ENCODE measurements around the gene KCNH8.
"Not testable (repeated sequence)": the region's sequence is repeated elsewhere in the genome, so short reads cannot be mapped to it uniquely, and the experiment has no call there.

Gene KCNH8

DNA sequence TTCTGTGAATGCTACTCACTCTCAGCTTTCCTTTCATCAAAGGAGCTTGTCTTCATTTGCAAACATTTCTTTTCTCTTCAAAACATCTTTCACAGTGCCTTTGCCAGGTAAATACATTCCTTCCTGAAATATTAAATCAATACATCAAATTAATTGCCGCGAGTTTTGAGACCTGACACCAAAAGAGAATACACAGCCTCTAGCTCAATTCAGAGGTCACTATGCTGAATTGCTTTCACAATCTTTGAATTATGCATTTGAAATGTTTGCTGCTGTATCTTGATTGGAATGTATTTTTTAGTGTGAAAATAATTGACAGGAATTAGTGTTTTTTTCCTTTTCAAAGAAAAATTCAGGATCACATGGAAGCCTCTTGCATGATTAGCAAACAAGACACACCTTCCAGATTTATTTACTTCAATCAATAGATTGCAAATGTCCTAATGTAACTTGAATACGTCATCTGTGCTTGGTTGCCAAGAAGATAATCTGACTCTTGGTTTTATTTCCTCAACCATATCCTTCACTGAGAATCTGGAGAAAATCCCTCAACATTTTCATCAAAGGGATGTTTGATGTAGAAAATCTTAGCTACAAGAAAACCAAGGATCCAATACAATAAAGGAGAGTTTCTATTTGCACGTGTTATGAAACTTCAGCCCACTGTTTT is 83.6 kb downstream of the KCNH8 start:
- no peak for DNase-seq
- in situ Hi-C loops (cut with HindIII; ENCODE audit: low pct_ligation_motif_present, low pct_unique_long_range_greater_than_20kb, low sequenced_read_pairs) = no loop called here

DNA sequence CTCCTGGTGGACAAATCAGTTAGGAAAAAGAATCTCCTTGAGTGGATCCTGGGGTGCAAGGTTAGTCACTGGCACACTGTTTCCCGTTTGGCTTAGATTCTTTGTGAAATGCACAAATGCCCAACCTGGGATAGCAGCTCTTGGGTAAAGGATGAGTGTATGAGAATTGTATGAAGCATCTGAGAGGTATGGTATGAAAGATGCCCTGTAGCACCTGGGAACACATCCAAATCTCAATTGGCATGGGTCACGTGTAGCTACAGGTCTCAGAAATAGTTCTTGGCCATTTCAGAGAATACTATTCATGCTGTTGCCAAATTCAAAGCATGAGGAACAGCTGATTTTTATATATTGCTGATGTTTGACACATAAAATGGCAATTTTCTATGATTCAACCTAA is 84.3 kb downstream of the KCNH8 start:
- DNase-seq = no peak
- in situ Hi-C loops (cut with HindIII; ENCODE audit: low pct_ligation_motif_present, low pct_unique_long_range_greater_than_20kb, low sequenced_read_pairs) = no loop called here

DNA sequence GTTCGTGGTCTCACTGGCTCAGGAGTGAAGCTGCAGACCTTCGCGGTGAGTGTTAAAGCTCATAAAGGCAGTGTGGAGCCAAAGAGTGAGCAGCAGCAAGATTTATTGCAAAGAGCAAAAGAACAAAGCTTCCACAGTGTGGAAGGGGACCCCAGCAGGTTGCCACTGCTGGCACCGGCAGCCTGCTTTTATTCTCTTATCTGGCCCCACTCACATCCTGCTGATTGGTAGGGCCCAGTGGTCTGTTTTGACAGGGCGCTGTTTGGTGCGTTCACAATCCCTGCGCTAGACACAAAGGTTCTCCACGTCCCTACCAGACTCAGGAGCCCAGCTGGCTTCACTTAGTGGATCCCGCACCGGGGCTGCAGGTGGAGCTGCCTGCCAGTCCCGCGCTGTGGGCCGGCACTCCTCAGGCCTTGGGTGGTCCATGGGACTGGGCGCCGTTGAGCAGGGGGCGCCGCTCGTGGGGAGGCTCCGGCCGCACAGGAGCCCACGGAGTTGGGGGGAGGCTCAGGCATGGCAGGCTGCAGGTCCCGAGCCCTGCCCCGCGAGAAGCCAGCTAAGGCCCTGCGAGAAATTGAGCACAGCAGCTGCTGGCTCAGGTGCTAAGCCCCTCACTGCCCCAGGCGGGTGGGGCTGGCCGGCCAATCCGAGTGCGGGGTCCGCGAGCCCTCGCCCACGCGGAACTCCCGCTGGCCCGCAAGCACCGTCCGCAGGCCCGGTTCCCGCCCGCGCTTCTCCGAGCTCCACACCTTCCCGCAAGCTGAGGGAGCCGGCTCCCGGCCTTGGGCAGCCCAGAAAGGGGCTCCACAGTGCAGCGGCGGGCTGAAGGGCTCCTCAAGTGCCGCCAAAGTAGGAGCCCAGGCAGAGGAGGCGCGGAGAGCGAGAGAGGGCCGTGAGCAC is 85.8 kb downstream of the KCNH8 start:
- DNase-seq; in situ Hi-C loops (cut with HindIII; ENCODE audit: low pct_ligation_motif_present, low pct_unique_long_range_greater_than_20kb, low sequenced_read_pairs): not testable (repeated sequence)

DNA sequence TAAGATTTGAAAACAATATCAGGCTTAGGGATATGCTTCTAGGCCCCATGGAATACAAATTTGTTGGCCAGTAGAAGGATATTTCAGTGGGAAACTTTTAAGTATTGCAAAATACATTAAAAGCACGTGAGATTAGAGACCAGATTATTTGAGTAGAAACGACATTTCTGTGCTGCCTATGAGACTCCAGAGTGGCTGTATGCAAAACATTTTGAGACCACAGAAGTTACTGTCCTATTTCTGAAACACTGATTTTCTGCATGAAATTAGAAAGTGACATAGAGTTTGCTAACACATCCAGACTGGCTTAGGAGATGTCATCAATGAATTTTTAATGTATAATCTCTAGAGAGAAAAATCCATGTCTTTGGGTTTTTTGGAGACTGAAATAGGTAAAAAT is 99.8 kb downstream of the KCNH8 start:
- no peak for DNase-seq
- in situ Hi-C loops (cut with HindIII; ENCODE audit: low pct_ligation_motif_present, low pct_unique_long_range_greater_than_20kb, low sequenced_read_pairs) = no loop called here

DNA sequence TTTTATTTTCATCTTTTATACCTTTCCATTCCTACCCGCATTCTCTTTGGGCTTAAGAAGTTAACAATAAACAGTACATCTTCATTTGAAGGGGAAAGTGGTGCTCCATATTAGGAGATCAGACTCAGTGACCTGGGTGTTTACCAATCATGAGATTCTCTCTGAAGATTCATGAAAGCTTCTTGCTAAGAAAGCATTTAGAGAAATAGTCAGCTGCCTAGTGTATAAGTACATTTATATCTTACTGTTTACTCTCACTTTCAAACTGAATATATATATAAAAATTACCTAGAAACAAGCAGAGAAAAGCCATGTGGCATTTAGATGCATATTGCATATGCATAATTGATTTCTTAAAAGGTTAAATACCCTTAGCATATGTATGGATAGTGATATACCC is 100.5 kb downstream of the KCNH8 start:
- in situ Hi-C loops (cut with HindIII; ENCODE audit: low pct_ligation_motif_present, low pct_unique_long_range_greater_than_20kb, low sequenced_read_pairs) = no loop called here
- DNase-seq = no peak

DNA sequence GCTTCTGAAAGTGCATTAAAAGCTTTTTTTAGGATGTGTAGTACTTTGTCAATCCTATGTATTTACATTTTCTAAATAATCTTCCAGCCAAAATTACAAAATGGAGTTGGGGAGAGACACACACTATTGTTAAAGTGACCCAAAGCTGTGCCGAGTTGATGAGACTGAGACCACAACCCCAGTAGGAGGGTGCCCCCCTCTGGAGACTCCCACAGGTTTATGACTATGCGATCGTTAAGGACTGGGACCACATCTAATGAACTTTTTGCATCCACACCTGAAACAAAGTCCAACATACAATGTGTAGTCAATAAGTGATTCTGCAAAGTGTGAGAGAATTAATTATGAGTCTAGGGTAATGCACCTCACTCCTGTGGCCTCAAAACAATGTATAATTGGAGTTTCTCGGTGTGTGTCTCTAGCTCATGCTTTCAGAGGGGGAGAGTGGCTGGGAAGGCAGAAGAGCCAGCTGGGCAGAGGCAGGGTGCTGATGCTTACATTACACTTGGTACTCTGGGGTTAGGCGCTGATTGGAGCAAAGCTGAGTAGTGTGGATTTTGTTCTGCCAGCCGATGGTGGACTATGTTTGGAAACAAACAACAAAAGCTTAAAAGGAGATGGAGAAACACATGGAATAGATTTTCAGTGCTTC is 102.8 kb downstream of the KCNH8 start:
- in situ Hi-C loops (cut with HindIII; ENCODE audit: low pct_ligation_motif_present, low pct_unique_long_range_greater_than_20kb, low sequenced_read_pairs) = no loop called here
- no peak for DNase-seq

DNA sequence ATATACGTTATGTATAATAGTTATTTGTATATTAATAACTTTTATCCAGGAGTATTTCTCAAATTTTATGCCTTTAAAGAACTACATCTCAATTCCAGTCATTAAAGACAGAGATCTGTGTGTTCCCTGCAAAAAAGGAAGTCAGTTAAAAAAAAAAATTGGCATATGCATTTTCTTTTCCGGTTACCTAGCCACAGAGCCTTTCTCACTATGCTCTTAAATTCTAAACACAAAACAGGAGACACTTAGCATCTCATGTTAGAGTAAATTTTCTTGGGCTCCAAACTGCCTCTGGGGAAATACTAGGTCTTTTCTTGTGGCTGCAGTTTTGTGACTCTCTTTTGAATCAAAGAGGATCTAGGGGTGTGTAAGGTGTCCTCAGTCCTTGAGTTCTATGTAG is 105.9 kb downstream of the KCNH8 start:
- DNase-seq = no peak
- in situ Hi-C loops (cut with HindIII; ENCODE audit: low pct_ligation_motif_present, low pct_unique_long_range_greater_than_20kb, low sequenced_read_pairs) = no loop called here

DNA sequence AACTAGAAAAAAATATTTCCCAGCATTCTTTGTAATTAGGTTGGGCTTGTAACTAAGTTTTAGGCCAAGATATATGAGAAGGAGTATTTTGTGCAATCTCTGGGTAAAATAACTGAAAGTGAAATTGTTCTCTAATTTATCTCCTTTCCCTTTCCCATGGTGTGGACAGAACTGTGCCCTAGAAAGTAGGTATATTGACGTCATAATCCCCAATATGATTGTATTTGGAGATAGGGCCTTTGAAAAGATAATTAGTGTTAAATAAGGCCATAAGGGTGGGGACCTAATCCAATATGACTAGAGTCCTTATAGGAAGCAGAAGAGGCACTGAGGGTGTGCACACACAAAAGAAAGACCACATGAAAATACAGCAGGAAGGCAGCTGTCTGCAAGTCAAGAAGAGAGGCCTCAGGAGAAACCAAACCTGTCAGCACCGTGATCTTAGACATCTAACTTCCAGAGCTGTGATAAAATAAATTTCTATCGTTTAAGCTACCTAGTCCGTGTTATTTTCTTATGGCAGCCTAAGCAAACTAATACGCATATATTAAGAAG is 106.6 kb downstream of the KCNH8 start:
- in situ Hi-C loops (cut with HindIII; ENCODE audit: low pct_ligation_motif_present, low pct_unique_long_range_greater_than_20kb, low sequenced_read_pairs) = no loop called here
- DNase-seq = no peak

DNA sequence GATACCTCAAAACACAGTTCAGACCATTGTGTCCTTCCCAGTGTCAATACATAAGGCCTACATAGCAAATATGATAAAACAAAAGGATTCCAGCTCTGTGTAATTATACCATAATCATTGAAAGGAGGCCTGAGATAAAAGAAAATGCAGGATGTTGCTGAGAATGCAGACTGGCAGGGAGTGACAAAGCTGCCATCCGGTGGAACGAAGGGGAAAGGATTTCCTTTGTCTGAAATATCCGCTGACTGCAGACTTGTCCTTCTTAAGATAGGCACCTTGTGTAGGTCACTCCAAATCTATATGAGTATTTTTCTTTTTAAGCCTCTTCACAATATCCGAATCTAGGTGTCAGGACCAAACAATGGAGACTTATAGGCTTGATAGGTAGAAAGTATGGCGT is 108.0 kb downstream of the KCNH8 start:
- peak; percentile 10 for DNase-seq
- in situ Hi-C loops (cut with HindIII; ENCODE audit: low pct_ligation_motif_present, low pct_unique_long_range_greater_than_20kb, low sequenced_read_pairs) = no loop called here

DNA sequence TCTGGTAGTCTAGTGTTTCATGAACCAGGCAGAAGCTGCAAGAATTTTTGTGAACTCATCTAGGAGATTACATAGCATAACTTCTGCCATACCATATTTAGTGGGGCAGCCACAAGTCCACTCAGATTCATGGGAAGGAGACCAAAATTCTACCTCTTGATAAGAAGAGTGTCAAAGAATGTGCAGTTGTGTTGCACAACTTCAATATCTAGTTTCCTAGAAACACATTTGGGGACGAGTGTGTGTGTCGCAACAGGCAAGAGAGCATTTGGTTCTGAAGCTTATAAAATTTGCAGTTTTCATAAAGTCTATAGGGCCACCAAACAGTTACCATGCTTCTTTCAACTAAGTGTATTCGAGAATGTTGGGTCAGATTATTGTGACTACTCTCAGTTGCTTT is 115.3 kb downstream of the KCNH8 start:
- in situ Hi-C loops (cut with HindIII; ENCODE audit: low pct_ligation_motif_present, low pct_unique_long_range_greater_than_20kb, low sequenced_read_pairs) = no loop called here
- DNase-seq = no peak

DNA sequence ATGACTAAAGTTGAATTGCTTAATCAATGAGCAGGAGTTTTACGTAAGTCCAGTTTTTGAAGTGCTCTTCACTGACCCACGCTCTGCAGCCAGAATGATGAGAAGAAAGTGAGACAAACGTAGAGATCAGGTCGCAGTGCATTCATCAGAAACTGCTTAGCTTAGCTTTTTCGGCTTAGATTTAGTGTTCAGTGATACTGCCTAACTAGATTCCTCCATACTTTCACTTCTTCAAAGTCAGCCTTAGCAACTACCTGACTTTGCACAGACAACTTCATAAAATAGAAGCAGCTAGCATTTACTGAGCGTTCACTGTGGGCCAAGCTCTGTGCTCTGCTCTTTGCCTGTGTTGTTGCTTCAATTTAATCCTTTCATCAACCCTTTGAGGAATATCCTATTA is 116.1 kb downstream of the KCNH8 start:
- in situ Hi-C loops (cut with HindIII; ENCODE audit: low pct_ligation_motif_present, low pct_unique_long_range_greater_than_20kb, low sequenced_read_pairs) = no loop called here

DNA sequence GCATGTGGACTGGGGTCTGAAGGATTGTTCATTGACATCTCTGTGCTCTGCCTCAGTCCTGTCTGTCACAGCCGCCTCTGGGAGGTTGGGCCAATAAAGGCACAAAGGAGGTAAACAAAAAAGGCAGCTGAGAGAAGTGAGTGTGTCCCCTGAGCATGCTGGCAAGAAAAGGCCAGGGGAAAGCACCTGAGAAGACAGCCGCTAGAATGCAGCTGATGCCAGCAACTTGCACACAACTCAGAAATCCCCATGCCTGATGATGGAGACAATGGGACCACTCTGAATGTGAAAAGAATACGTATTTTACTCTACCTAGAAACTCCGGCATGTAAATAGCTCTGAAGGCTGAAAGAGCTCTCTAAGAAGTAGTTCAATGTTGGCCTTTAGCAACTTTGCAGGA is 118.7 kb downstream of the KCNH8 start:
- in situ Hi-C loops (cut with HindIII; ENCODE audit: low pct_ligation_motif_present, low pct_unique_long_range_greater_than_20kb, low sequenced_read_pairs) = no loop called here
- DNase-seq = no peak

More for the DNA sequence above, 116.1 kb downstream of the KCNH8 start:
- DNase-seq = no peak

DNA sequence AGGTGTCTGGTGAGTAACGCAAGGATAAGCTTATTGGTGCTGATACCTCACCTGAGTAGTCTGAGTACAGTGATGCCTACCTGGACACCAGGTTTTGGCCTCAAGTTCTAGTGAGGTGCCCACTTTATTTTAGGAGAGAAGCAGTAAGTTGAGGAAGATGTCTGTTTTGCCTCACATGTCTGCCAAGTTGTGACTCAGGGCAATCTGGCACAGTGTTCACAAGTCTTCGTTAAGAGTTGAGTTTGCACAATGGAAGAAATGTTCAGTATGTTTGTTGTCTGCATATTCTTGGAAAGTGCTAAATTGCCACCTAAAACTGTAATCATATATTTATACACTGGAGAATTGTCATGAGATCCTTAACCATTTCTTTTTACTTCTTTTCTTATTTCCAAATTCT is 122.2 kb downstream of the KCNH8 start:
- no peak for DNase-seq
- in situ Hi-C loops (cut with HindIII; ENCODE audit: low pct_ligation_motif_present, low pct_unique_long_range_greater_than_20kb, low sequenced_read_pairs) = no loop called here

DNA sequence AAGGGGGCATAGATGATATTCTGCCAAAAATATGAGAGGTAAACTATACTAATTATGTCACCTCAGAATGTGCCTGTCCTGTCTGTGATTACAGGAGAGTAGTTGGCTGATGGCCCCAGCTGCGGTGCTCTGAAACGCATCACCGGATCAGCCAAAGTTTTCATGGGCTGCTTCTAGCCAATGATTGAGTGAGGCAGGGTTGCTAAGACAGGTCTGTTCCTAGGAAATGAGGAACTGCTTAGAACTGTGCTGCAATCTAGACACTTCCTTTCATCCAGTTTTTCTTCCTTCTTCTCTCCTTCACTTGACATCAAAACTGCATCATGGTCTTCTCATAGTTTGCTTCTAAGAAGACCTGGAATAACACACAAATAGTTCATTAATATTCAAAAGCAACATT is 124.0 kb downstream of the KCNH8 start:
- no peak for DNase-seq

DNA sequence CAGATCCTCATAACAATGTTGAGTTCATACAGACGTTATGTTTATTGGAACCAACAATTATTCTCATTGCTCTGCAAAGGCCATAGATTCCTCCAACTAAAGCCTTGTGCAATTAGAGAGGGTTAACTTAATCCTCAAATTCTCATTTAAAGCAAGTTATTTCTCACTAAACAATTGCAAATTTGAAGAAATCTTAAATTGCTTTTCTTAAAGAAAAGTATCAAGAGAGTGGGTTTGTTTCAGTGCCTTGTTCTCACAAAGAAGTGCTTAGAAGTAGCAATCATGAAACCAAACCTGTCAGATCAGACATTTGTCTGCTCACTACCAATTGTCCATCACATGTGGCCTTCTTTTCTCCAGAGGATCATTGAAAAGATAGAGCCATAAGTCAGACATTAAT is 124.8 kb downstream of the KCNH8 start:
- no peak for DNase-seq
- in situ Hi-C loops (cut with HindIII; ENCODE audit: low pct_ligation_motif_present, low pct_unique_long_range_greater_than_20kb, low sequenced_read_pairs) = no loop called here

More for the DNA sequence above, 124.0 kb downstream of the KCNH8 start:
- in situ Hi-C loops (cut with HindIII; ENCODE audit: low pct_ligation_motif_present, low pct_unique_long_range_greater_than_20kb, low sequenced_read_pairs) = no loop called here

DNA sequence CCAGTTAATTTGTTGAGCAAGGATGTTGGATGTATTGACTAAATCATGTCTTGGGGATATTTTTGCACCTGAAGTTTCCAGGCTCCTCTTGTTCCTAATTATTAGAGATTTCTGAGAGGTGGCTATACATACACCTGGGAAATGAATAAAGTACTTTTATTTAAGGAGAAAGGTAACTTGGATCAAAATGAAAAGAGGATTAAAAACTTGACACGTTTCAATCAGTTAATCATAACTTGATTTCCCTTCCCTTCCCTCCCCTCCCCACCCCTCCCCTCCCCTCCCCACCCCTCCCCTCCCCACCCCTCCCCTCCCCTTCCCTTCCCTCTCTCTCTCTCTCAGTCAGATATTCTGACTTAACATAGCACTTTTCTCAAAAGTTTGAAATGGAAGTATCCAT is 126.3 kb downstream of the KCNH8 start:
- DNase-seq = no peak
- in situ Hi-C loops (cut with HindIII; ENCODE audit: low pct_ligation_motif_present, low pct_unique_long_range_greater_than_20kb, low sequenced_read_pairs) = no loop called here

DNA sequence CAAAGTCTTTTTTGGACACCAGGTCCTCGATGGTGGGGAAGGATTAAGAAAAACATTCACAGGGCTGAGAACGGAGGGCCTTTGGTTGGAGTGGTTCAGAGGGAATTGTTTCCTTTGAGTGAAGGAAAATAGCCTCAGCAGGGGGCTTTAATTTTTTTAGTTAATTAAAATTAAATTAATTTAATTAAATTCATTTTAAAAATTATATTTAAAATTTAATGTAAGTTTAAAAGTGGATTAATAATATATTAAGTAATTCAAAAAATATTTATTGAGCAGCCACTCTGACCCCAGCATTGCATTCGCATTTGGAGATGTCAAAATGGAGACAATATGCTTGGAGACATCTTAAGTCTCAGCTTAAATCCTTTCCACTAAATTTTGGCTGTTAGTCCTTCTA is 136.7 kb downstream of the KCNH8 start:
- no peak for DNase-seq
- in situ Hi-C loops (cut with HindIII; ENCODE audit: low pct_ligation_motif_present, low pct_unique_long_range_greater_than_20kb, low sequenced_read_pairs) = no loop called here

DNA sequence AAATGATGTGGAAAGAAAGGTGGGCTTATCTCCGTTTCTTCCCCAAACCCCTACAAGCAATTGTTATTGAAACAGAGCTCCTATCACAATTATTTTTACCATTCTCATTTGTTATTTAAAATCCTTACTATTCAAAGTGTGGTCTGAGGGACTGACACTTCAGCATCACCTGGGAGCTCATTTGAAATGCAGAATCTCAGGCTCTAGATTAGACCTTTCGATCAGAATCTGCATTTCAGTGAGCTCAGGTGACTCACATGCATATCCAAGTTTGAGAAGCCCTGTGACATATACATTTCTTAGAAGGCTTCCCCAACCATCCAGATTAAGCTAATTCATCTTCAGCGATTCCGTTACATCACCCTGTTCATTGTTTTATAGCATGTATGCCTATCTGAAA is 145.0 kb downstream of the KCNH8 start:
- no peak for DNase-seq
- in situ Hi-C loops (cut with HindIII; ENCODE audit: low pct_ligation_motif_present, low pct_unique_long_range_greater_than_20kb, low sequenced_read_pairs) = no loop called here

DNA sequence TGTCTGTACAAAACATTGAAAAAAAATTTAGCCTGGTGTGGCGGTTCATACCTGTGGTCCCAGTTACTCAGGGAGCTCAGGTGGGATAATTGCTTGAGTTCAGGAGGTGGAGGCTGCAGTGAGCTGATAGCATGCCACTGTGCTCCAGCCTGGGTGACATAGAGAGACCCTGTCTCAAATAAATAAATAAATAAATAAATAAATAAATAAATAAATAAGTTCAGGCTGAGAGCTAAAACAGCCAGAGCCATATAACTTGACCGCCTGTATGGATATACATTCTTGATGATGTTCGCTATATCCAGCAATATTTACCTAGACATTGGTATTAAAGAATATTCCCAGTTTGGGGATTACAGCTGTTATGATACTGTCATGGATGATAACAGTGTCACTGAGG is 146.9 kb downstream of the KCNH8 start:
- no peak for DNase-seq
- in situ Hi-C loops (cut with HindIII; ENCODE audit: low pct_ligation_motif_present, low pct_unique_long_range_greater_than_20kb, low sequenced_read_pairs) = no loop called here

Measured in ACHN (cell line).